ENCODE data around the gene MYL12B. TPM values are rescaled to one million over a fixed set of nuclear protein-coding genes. Genes with fewer than 3 reads are reported as not detected.
A peak's percentile ranks its signal among the peaks of the same experiment; 100 is the strongest.

Gene MYL12B
- total RNA-seq (ENCODE audit: unreplicated experiment) = 298 TPM
- long read RNA-seq, transcript MYL12B-201 (4 exons, 1,210 nt) = major isoform, 257 of 277 reads
- long read RNA-seq, partial matches to known transcripts = 15 of 277 reads
- long read RNA-seq, other reads (novel, unspliced or antisense) = 1 of 277 reads

DNA sequence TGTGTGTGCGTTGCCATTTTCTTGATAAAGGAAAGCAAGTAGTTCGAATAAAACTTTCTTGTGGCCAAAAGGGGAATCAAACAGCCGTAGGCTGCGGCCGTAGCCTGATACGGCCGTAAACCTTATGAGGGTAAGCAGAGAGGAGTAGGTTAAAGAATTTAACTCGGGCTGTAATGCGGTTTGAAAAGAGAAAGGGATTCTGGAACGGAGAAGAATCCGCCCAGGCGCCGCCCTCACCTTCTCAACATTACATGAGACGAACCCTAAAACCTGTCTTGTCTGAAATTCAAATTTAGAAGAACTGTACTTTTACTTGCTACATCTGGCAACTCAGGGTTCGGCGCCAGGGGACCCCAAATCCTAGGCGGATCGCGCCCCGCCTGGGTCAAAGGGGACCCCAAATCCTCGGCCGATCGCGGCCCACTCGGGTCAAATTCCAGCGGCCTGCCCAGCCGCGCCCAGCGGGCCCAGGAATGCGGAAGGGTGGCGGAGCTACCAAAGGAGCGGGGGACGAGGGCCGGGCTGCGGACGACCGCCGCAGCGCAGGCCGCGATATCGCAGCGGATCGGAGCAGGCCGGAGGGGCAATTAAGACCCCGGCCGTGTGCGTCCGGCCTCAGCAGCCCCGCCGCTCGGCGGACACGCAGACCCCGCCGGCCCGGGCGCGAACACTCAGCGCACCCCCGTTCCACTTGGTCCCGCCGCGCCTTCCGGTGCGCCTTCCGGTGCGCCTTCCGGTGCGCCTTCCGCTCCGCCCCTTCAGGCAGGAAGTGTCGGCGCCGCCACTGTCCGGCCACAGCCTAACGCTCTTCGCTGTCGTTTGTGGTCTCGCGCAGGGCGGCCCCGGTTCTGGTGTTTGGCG, at the start of gene MYL12B:
Gene MYL12B, plus strand, starts transcription at position 761 of the 861 bp plus-strand sequence. CDS start 10,766 bp downstream, outside the sequence.
- peak; percentile 79 for DNase-seq (ENCODE audit: low spot score)
- Mint-ChIP-seq H3K4me3 (ENCODE audit: unreplicated experiment) (peak within 1 kb of the TSS; percentile 97), H3K27ac (ENCODE audit: unreplicated experiment) (peak within 1 kb of the TSS; percentile 100), H3K27me3 (ENCODE audit: unreplicated experiment) (peaks cover 23% of the 10 kb centered on the region), H3K9me3 (ENCODE audit: unreplicated experiment) (no peaks in the 10 kb centered on the region), H3K4me1 (ENCODE audit: unreplicated experiment) (peaks cover 55% of the 10 kb centered on the region), H3K36me3 (ENCODE audit: low read depth, unreplicated experiment) (peaks cover 20% of the 10 kb centered on the region)
- TF ChIP-seq, protein P1, sequence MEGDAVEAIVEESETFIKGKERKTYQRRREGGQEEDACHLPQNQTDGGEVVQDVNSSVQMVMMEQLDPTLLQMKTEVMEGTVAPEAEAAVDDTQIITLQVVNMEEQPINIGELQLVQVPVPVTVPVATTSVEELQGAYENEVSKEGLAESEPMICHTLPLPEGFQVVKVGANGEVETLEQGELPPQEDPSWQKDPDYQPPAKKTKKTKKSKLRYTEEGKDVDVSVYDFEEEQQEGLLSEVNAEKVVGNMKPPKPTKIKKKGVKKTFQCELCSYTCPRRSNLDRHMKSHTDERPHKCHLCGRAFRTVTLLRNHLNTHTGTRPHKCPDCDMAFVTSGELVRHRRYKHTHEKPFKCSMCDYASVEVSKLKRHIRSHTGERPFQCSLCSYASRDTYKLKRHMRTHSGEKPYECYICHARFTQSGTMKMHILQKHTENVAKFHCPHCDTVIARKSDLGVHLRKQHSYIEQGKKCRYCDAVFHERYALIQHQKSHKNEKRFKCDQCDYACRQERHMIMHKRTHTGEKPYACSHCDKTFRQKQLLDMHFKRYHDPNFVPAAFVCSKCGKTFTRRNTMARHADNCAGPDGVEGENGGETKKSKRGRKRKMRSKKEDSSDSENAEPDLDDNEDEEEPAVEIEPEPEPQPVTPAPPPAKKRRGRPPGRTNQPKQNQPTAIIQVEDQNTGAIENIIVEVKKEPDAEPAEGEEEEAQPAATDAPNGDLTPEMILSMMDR (IDR thresholded peaks at IDR 0.05; ENCODE audit: unreplicated experiment) = no peak

GRCh38 chr18:3212657-3213056, 49.3 kb upstream of the MYL12B start:
- no peaks in the 10 kb centered on the region for H3K36me3 Mint-ChIP-seq (ENCODE audit: low read depth, unreplicated experiment)
- H3K27me3 Mint-ChIP-seq (ENCODE audit: unreplicated experiment) = no peaks in the 10 kb centered on the region
- no peak overlapping the region for H3K27ac Mint-ChIP-seq (ENCODE audit: unreplicated experiment)
- peaks cover 3% of the 10 kb centered on the region for H3K4me1 Mint-ChIP-seq (ENCODE audit: unreplicated experiment)
- no peak overlapping the region for H3K4me3 Mint-ChIP-seq (ENCODE audit: unreplicated experiment)
- H3K9me3 Mint-ChIP-seq (ENCODE audit: unreplicated experiment) = no peaks in the 10 kb centered on the region
- DNase-seq (ENCODE audit: low spot score) = no peak
- TF ChIP-seq, protein P1 (IDR thresholded peaks at IDR 0.05; ENCODE audit: unreplicated experiment) = no peak

GRCh38 chr18:3213300-3214059, 48.5 kb upstream of the MYL12B start:
- Mint-ChIP-seq H3K9me3 (ENCODE audit: unreplicated experiment) (no peaks in the 10 kb centered on the region), H3K4me3 (ENCODE audit: unreplicated experiment) (no peak overlapping the region), H3K27ac (ENCODE audit: unreplicated experiment) (peak overlapping the region; percentile 3), H3K27me3 (ENCODE audit: unreplicated experiment) (no peaks in the 10 kb centered on the region), H3K4me1 (ENCODE audit: unreplicated experiment) (peaks cover 3% of the 10 kb centered on the region), H3K36me3 (ENCODE audit: low read depth, unreplicated experiment) (no peaks in the 10 kb centered on the region)
- TF ChIP-seq, protein P1 (IDR thresholded peaks at IDR 0.05; ENCODE audit: unreplicated experiment) = no peak
- DNase-seq (ENCODE audit: low spot score) = no peak

DNA sequence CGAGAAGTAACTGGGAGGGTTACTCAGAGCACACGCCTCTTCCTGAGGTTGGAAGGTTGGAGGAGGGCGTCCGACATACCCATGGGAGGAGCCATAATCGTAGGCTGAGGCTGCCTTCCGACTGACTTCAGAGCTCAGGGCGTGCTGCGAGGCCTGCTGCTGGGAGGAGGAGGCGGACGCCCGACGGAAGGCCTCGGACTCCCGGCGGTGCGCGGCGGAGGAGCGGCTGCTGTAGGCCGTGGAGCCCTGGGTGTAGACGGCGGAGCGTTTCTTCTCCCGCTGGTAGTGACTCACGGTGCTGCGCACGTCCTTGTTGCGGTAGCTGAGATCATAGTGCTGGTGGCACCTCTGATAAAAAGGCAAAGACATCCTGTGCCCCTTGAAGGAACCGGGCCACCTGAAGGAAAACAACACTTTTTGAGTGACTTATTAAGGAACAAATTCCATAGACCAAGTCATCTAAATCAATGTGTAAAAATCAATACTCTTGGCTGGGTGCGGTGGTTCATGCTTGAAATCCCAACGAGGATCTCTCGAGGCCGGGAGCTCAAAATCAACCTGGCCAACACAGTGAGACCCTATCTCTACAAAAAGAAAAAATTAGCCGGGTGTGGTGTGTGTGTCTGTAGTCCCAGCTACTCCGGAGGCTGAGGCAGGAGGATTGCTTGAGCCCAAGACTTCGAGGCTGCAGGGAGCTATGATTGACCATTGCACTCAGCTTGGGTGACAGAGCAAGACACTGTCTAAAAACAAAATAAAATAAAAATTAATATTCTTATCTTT, 46.9 kb upstream of the MYL12B start:
- no peak for DNase-seq (ENCODE audit: low spot score)
- no peak overlapping the region for H3K4me3 Mint-ChIP-seq (ENCODE audit: unreplicated experiment)
- no peak overlapping the region for H3K27ac Mint-ChIP-seq (ENCODE audit: unreplicated experiment)
- TF ChIP-seq, protein P1 (IDR thresholded peaks at IDR 0.05; ENCODE audit: unreplicated experiment) = no peak
- peaks cover 3% of the 10 kb centered on the region for H3K4me1 Mint-ChIP-seq (ENCODE audit: unreplicated experiment)
- H3K9me3 Mint-ChIP-seq (ENCODE audit: unreplicated experiment) = no peaks in the 10 kb centered on the region
- H3K36me3 Mint-ChIP-seq (ENCODE audit: low read depth, unreplicated experiment) = no peaks in the 10 kb centered on the region
- no peaks in the 10 kb centered on the region for H3K27me3 Mint-ChIP-seq (ENCODE audit: unreplicated experiment)

All from endothelial cell (in vitro differentiated cells).